ENCODE results near the gene MYB.

DNA sequence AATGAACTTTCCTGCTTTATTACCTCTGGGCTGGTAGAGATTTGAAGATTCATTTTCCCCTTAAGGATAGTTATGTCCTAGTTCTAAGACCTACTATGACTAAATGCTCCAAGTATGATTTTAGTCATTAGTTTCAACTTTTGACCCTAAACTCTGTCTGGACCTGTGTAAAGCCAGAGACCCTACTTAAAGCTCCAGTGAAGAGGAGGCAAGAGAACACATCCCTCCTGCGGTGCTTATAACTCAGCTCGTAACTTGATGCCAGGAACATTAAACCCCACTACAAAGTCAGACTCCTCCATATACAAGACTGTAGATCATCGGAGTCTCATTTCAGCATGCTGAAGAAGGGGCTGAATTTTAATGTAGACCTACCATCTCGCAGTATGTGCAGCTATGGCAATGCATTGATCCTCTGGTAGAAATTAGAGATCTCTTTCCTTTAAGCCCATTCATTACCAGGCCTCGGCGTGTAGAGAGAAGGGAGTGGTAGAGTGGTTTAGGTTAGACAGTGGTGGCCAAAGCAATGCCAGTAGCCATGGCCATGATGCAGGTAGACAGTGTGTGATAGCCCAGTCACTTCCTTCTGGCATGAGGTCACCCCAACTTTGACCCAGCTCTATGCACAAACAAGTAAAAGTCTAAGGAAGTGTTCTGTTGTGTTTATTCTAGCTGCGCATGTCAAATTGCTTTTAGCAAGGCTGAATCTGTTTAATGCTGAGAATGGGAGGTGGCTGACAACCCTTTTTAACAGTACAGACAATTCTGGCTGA lies 34.8 kb upstream of the MYB start:
- TF ChIP-seq, protein P1, sequence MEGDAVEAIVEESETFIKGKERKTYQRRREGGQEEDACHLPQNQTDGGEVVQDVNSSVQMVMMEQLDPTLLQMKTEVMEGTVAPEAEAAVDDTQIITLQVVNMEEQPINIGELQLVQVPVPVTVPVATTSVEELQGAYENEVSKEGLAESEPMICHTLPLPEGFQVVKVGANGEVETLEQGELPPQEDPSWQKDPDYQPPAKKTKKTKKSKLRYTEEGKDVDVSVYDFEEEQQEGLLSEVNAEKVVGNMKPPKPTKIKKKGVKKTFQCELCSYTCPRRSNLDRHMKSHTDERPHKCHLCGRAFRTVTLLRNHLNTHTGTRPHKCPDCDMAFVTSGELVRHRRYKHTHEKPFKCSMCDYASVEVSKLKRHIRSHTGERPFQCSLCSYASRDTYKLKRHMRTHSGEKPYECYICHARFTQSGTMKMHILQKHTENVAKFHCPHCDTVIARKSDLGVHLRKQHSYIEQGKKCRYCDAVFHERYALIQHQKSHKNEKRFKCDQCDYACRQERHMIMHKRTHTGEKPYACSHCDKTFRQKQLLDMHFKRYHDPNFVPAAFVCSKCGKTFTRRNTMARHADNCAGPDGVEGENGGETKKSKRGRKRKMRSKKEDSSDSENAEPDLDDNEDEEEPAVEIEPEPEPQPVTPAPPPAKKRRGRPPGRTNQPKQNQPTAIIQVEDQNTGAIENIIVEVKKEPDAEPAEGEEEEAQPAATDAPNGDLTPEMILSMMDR (IDR thresholded peaks at IDR 0.05; ENCODE audit: extremely low read depth in 1 of 2, insufficient read depth in 1 of 2, low read depth in 1 of 2, low read length in 2 of 2): no peak
- TF ChIP-seq MYC (IDR thresholded peaks at IDR 0.05; ENCODE audit: low read depth, low read length): no peak

All from endothelial cell of umbilical vein (primary cell).